ENCODE results near the gene TMEM220. TPM values are rescaled to one million over a fixed set of nuclear protein-coding genes. Genes with fewer than 3 reads are reported as not detected.

The TMEM220 gene
- total and polyA plus RNA-seq, 2 experiments from 2014 or later = 10.5 to 30.0 TPM

- no peaks in the 10 kb centered on the region for H3K9me3 ChIP-seq (ENCODE audit: low read depth)
- no peak overlapping the region for H2AFZ ChIP-seq
- no peak overlapping the region for H3K4me3 ChIP-seq
- no peaks in the 10 kb centered on the region for H3K79me2 ChIP-seq
- H3K4me1 ChIP-seq (ENCODE audit: insufficient read depth) = no peaks in the 10 kb centered on the region
- TF ChIP-seq EZH2 (IDR thresholded peaks at IDR 0.05; ENCODE audit: borderline replicate concordance) (no peak), EZH2phosphoT487 (IDR thresholded peaks at IDR 0.05; ENCODE audit: low read depth, severe bottlenecking, unreplicated experiment) (no peak), CTCF (IDR thresholded peaks at IDR 0.05; ENCODE audit: poor library complexity) (no peak)
- WGBS (ENCODE audit: low lambda C conversion rate, missing lambda C conversion rate) = 78% methylated on average over 7 of the region's 7 CpGs
- no peaks in the 10 kb centered on the region for H3K36me3 ChIP-seq (replicated peaks; ENCODE audit: insufficient read depth, low read depth)
- H3K9me2 ChIP-seq (replicated peaks; ENCODE audit: insufficient read depth) = no peaks in the 10 kb centered on the region
- no peak overlapping the region for H3K27ac ChIP-seq
- no peaks in the 10 kb centered on the region for H3K27me3 ChIP-seq
- no peak overlapping the region for H3K4me2 ChIP-seq
- no peaks in the 10 kb centered on the region for H4K20me1 ChIP-seq (ENCODE audit: insufficient read depth, poor library complexity, severe bottlenecking)
- no peak for DNase-seq (ENCODE audit: low spot score)
These were observed 47.9 kb downstream of the TMEM220 start for GRCh38 chr17:10681866-10682446.

- TF ChIP-seq EZH2 (IDR thresholded peaks at IDR 0.05; ENCODE audit: borderline replicate concordance) (no peak), EZH2phosphoT487 (IDR thresholded peaks at IDR 0.05; ENCODE audit: low read depth, severe bottlenecking, unreplicated experiment) (no peak), CTCF (IDR thresholded peaks at IDR 0.05; ENCODE audit: poor library complexity) (no peak)
- WGBS (ENCODE audit: low lambda C conversion rate, missing lambda C conversion rate) = 97% methylated on average over 4 of the region's 4 CpGs
- Histone ChIP-seq H3K4me3 (no peak overlapping the region), H3K36me3 (replicated peaks; ENCODE audit: insufficient read depth, low read depth) (no peaks in the 10 kb centered on the region), H4K20me1 (ENCODE audit: insufficient read depth, poor library complexity, severe bottlenecking) (no peaks in the 10 kb centered on the region), H3K9me3 (ENCODE audit: low read depth) (no peaks in the 10 kb centered on the region), H2AFZ (no peak overlapping the region), H3K9me2 (replicated peaks; ENCODE audit: insufficient read depth) (no peaks in the 10 kb centered on the region), H3K79me2 (no peaks in the 10 kb centered on the region), H3K4me2 (no peak overlapping the region), H3K27ac (no peak overlapping the region), H3K27me3 (no peaks in the 10 kb centered on the region), H3K4me1 (ENCODE audit: insufficient read depth) (no peaks in the 10 kb centered on the region)
- no peak for DNase-seq (ENCODE audit: low spot score)
These were observed 55.1 kb downstream of the TMEM220 start for GRCh38 chr17:10674704-10675103.

GRCh38 chr17:10673312-10673711 is 56.5 kb downstream of the TMEM220 start:
- no peak overlapping the region for H3K4me2 ChIP-seq

More at GRCh38 chr17:10673312-10673711, 56.5 kb downstream of the TMEM220 start:
- no peak overlapping the region for H3K4me3 ChIP-seq
- H3K36me3 ChIP-seq (replicated peaks; ENCODE audit: insufficient read depth, low read depth) = no peaks in the 10 kb centered on the region
- TF ChIP-seq EZH2phosphoT487 (IDR thresholded peaks at IDR 0.05; ENCODE audit: low read depth, severe bottlenecking, unreplicated experiment) (no peak), EZH2 (IDR thresholded peaks at IDR 0.05; ENCODE audit: borderline replicate concordance) (no peak), CTCF (IDR thresholded peaks at IDR 0.05; ENCODE audit: poor library complexity) (no peak)
- no peaks in the 10 kb centered on the region for H3K27me3 ChIP-seq
- no peak overlapping the region for H2AFZ ChIP-seq
- H4K20me1 ChIP-seq (ENCODE audit: insufficient read depth, poor library complexity, severe bottlenecking) = no peaks in the 10 kb centered on the region
- H3K9me3 ChIP-seq (ENCODE audit: low read depth) = no peaks in the 10 kb centered on the region
- 86% methylated on average over 12 of the region's 12 CpGs for WGBS (ENCODE audit: low lambda C conversion rate, missing lambda C conversion rate)
- peak overlapping the region; percentile 56 for H3K27ac ChIP-seq
- no peaks in the 10 kb centered on the region for H3K79me2 ChIP-seq
- peak; percentile 45 for DNase-seq (ENCODE audit: low spot score)
- H3K9me2 ChIP-seq (replicated peaks; ENCODE audit: insufficient read depth) = no peaks in the 10 kb centered on the region
- H3K4me1 ChIP-seq (ENCODE audit: insufficient read depth) = no peaks in the 10 kb centered on the region

Data from hepatocyte (in vitro differentiated cells).